CD4-positive, alpha-beta T cell treated with Interleukin-1 beta for 1 hour (primary cell): Measurements from ENCODE around the gene ADAT2.

ENCODE experiments used
- DNase-seq, 2 donors: peaks; one replicate each; pipeline ENCODE4 v3.0.0-alpha.2; 2020 to 2022

ADAT2 gene

DNA sequence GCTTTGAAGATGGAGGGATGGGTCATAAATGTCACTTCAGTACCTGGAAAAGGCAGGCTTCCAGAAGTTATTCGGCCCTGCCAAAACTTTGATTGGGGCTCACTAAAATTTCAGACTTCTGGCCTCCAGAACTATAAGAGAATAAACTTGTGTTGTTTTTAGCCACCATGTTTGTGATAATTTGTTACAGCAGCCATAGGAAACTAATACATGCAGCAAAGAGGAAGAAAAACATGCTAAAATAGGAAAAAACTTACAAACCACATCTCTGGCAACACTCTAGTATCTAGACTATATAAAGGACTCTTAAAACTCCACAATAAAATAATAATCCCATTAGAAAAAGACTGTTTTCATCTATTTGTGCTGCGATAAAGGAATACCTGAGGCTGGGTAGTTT is 9.5 kb downstream of the ADAT2 start:
- no peak for DNase-seq

DNA sequence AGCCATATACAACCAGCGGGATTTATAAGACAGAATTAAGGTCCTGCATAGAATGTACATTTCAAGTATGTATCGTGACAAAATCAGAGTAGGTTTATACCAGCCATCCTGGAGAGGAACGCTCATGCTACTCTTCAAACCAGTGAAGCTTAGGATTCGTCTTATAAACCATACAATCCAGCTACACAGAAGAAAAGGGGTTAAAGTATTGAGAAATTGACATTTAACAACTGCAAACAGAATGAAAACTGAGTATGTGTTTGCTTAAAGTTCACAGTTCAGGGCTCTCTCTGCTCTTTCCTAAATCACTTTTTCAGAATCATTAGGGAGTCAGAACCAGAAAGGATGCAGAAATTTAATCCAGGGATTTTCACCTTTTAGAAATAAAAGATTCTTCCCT is 17.9 kb downstream of the ADAT2 start:
- DNase-seq, result no peak

DNA sequence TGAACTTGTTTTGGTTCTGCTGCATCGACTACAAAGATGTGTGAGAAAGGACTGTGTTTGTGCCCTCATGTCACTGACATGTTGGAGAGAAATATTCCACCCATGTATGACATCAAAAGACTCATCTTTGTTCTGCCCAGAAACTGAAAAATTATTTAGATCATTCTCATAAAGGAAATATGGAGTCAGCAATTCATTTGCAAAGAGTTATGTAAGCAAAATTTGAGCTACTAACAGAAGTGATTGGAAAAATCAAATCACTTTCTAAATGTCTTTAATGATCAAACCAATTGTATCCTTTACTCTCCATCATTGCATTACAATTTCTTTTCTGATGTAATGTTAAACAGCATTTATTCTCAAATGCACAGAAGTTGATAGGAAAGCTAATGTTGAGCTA is 19.3 kb downstream of the ADAT2 start:
- DNase-seq, result no peak

DNA sequence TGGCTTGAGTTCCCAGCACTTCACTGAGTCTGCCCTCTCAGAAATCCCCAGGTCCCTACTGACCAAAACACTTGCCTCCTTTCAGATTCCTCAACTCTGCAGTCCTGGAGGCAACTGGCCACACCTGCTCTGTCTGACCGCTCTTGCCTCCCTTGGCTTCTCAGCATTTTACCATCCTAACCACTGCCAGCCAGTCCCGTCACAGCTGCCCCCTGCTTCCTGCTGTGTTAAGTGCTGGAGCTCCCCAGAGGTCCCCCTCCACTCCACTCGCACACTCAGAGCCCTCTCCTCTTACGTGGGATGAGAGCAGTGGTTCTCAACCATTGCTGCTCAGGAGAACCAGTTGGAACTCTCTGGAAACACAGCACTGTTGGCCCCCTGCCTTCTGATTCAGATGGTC is 20.5 kb downstream of the ADAT2 start:
- DNase-seq, result no peak

DNA sequence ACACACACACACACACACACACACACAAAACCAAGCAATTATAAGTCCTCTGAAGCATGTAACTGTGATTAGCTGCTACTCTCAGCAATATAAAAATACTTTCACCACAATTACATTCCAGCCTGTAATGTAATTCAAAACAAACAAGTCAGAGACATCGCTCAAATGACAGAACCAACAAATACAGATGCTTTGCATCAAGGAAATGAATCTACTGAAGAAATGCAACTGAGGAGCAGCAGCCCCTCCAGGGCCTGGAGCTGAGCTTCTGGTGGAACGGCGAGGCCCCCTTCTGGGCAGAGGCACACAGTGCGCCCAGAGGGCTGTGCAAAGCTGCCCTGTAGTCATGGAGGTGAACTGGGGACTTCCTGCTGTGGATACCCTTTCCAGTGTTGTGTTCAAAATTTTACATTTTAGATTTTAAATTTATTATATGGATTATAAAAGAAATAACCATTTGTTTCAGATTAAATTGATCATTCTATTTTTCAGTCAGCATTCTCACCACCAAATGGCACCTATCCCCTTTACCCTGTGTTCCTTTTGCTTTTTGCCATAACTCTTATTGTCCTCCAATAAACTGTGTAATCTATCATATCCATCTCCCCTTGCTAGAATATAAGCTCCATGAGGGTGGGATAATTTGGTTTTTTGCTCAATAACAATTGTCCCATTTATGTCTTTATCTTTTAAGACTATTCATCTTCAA is 23.2 kb downstream of the ADAT2 start:
- DNase-seq, result peak; percentile 71 to 73

DNA sequence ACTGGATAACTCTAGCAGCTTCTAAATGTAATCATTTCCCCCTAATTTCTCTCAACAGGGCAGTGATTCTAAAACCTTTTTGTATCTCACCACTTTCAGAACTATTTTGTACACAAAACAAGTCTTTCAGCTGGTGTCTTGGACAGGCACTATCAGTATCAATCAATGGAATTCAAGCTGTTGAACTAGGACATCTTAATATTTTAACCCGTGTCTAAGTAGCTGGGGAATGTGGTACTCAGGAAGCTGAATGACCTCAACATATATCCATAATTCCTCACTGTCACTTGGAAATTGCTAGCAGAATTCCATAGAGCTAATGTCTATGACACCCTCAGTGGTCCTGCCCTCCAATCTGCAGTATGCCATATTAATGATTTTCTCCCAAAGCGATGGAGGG is 24.5 kb downstream of the ADAT2 start:
- DNase-seq, result no peak

DNA sequence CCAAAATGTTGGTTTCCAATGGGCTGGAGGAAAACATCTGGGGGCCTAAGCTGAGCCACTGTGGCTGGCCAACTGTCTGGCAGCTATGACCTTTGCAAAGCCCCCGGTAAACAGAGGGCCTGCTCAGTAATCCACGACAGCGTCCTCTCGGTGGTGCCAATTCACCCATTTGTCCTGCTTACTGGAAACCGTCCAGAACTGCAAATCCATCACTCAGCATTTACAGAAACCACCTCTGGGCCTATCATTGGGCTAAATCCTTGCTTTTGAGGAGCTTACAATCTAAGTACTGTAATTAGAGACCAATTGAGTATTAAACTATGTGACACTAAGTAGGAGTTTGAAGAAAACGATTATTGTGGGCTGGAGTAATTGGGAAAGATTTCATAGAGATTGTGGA is 31.0 kb downstream of the ADAT2 start:
- no peak for DNase-seq

DNA sequence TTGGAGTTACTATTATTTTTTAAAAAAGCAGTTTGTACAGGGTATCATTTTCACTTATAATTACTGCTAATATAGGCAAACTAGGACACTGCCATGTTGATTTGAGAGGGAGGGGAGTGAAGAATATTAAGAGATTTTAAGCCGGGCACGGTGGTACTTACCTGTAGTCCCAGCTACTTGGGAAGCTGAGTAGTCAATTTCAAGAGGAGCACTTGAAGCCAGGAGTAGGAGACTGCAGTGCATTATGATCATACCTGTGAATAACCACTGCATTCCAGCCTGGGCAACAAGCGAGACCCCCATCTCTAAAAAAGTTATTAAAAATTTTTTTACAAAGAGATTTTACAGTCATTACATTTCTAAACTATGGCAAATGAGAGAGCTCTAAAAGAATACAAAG is 35.7 kb downstream of the ADAT2 start:
- DNase-seq, result no peak

DNA sequence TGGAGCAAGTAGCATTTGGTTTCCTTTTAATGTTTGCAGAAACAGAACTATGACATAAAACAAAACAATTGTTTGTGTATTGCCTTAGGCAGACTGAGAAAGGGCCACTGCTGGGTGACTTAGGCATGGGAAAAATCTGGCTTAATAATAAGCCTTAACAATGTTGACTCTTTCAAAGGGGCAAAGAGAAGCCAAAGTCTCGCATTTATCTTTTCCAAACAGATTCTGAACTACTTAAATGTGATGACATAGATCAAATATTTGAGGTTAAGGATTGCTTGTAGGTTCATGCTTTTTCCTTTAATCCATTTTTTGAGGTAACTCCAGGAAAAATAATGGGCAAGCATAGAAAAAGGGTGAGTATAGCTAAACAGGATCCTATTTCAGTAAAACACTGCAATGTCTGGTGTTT is 39.6 kb downstream of the ADAT2 start:
- no peak for DNase-seq

DNA sequence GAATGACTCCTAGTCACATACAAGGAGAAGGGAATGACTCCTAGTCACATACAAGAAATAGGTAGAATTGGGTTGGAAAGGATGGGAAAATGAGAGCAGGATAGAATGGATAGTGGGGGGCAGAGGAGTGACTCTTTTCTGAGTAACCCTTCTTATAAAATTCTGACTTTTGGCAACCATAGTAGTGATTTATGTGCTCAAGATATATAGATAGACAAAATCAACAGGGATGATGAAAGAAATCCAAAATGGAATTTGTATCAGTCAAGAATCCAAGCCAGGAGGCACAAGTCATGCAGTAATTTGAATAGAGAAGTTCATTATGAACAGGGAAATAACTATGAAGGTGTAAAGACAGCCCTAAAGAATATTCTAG is 41.7 kb downstream of the ADAT2 start:
- no peak for DNase-seq

DNA sequence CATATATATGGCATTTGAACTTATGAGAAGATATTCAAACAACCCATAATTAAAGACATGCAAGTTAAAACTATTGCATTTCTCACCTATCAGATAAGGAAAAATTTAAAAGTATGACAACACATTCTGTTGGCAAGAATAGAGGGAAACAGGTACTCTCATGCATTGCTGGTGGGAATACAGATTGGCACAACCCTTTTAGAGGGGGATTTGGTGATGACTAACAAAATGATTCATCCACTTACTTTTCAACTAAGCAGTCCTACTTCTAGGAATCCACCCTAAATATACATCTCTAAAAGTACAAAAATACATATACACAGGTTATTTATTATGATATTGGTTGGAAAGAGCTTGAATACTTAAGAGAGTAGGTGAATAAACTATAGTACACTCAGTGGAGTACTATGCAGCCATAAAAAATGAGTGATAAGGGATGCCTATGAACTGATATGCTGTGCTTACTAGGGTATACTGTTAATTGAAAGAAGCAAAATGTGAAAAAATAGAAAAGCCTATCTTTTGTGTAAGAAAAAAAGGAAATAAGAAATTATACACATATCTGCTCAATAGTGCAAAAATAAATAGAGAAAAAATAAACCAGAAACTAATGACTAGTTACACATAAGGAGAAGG is 42.2 kb downstream of the ADAT2 start:
- DNase-seq, result no peak

DNA sequence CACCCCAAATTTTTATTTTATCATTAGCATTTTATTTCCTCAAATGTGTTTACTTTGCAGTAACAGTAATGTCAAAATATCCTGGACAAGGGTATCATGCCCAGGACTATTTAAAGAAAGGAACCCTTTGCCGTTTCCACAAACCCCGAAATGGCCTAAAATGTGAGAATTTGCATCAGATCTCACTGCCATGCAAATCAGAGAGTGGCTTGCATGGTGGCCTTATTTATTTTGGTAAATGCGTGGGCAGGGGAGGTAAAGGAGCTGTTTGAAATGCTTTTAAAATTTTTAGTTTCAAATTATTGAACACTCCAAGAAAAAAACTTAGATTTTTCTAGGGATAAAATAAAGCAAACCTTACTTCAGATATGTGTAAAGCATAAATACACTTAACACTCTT is 43.8 kb downstream of the ADAT2 start:
- no peak for DNase-seq

DNA sequence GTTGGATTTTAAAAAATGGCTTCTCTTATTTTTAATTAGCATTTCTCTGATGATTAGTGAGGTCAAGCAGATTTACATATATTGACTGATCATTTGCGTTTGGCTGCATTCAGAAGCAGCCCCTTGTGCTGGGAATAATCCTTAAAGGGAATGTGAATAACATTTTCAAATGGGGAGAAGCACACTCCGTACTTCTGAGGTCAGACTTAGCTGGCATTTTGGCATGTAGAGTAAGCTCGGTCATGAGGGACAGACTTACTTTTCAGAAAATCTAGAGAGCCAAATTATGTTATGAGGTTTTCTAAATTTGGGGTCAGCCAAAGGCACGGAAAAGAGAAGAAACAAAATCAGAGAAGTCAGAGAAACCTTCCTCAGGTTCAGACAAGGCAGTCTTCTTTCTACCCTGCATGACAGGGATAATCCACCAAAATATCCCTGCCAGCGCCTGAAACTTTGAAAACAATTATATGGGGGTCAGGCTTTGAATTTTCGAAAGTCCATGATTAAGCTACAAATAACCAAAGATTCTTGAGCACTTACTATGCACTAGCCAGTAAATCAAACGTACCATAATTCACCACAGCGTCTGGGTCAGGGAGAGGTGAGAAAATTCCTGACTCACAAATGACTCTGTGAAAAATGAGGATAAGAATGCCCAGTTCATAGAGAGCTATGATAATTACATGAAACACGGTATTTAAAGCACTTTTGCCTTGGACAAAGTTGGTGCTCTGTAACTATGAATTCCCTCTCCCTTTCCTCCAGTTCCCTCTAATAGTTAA is 44.9 kb downstream of the ADAT2 start:
- DNase-seq, result no peak

DNA sequence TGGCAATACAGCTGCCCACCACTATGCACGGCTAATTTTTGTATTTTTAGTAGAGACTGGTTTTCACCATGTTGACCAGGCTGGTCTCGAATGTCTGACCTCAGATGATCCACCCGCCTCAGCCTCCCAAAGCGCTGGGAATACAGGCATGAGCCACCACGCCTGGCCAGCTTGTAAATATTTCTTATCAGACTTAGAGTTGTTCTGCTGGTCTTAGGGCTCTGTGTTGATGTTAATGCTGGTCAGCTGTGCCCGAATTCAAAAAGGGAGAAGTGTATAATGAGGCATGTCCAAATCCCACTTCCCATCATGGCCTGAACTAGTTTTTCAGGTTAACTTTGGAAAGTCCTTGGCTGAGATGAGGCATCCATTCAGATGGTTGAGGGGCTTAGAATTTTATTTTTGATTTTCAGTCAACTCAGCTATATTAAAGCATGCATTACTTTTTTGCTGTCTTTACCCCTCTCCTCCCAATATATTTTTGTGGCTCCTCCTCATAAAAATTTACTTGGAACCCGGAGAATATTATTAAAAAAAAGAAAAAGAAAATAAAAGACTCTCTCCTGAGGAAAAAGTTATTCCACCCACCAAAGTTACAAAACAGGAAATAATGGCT is 47.7 kb downstream of the ADAT2 start:
- DNase-seq, result no peak

DNA sequence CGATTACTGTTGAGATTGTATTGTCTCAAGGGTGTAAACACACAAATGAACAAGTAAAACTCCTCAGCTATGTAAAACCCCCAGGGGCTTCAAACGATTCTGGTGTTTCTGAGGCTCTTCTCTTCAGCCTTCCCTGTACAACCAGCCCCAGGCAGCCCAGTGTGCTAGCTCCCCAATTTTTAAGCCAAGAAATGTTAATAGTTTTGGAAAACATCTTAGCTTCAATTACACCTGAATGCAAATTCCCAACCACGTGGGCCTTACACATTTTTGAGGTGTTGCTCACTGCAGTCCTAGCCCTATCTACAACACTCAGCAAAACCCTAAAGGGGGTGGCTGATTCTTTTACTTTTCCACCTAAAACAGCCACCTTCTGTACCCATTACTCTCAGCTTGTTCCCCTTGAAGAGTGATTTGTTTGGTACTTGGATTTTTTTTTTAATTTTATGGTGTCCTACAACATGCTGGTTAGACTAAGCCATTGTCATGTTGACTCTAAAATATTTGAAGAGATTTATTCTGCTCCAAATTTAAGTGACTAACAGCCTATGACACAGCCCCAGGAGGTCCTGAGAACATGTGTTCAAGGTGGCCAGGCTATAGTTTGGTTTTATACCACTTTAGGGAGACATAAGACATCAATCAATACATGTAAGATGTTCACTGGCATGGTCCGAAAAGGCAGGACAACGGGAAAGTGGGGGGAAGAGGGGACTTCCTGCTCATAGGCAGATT is 48.7 kb downstream of the ADAT2 start:
- DNase-seq, result no peak

DNA sequence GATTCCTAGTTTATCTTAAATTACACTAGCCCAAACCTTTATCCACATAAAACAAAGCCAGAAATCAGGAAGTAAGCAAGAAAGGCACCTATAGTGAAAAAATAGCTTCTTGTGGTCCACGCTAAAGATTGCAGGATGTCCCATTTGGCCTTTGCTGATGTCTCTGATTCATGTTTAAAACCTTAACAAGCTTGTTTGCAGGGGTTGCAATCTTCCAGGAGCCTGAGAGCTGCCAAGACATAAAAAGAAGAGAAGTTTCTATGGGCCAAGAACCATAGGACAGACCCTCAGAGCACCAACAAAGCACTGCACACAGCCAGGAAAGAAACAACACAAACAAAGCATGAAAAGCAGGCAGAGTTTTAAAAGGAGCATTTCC is 49.4 kb downstream of the ADAT2 start:
- no peak for DNase-seq

DNA sequence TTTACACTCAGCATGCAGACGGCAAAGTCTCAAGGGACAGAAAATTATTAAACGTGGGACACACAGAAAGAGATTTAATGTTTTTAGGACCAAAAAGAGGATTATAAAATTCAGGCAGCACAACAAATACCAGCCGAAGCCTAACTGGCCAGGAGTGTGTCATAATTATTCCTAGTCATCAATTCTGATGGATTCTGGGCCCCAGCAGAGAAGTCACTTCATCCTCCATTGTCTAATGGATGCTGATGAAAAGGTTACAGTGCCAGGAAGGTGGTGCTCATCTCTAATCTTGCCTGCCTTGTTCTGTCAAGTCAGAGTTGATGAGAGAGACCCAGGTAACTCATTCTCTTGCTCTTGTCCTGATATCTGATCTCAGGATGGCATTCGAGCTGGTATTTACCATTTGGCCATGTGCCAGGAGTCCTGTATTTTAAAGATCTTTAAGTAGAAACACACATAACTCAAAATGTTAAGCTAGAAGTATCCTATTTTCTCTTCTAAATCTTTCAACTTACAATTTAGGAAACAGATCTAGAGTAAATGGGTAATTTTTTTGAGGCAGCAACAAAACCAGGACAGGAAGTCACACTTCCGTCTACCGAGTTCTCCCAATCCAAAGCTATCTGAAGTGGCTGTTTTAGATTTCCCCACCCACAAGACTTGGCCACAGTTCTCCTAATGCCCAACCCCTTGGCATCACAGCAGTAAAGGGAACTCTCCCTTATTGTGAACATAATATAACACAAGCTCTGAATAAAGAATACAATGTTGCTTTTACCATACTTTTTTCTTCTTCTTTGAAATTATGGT is 50.0 kb downstream of the ADAT2 start:
- peak; percentile 3 to 26 for DNase-seq

DNA sequence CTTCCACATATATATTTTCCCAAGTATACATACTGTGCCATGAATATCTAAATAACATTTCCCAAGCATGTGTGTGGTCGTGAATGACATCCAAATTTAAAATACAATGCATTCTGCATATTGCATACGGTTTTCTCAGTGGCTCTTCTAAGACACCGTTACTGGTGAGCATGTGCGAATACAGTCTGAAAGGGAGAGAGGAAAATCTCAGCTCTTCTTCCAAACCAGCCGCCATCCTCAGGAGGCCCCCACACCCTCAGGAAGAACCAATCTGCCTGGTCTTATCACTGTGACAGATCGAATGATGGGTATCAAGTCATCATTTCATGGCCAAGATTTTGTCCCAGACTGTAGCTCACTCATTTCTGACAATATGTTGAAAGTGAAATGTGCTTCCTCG is 50.7 kb downstream of the ADAT2 start:
- DNase-seq, result no peak

DNA sequence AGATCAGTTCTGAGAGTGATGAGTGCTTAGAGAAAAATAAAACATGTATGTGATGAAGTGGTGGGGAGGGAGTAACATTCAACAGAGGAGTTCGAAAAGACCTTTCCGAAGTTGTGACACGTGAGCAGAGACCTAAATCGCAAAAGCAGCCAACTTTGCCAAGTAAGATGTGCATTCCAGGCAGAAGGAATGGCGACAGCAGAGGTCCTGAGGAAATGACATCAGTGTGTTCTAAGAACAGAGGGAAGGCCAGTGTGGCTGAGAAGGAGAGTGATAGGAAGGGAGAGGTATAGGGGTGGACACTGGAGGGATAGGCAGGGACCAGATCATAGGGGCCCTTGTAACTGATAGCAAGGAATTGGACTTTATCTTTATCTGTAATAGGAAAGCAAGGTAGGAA is 51.3 kb downstream of the ADAT2 start:
- DNase-seq, result no peak

DNA sequence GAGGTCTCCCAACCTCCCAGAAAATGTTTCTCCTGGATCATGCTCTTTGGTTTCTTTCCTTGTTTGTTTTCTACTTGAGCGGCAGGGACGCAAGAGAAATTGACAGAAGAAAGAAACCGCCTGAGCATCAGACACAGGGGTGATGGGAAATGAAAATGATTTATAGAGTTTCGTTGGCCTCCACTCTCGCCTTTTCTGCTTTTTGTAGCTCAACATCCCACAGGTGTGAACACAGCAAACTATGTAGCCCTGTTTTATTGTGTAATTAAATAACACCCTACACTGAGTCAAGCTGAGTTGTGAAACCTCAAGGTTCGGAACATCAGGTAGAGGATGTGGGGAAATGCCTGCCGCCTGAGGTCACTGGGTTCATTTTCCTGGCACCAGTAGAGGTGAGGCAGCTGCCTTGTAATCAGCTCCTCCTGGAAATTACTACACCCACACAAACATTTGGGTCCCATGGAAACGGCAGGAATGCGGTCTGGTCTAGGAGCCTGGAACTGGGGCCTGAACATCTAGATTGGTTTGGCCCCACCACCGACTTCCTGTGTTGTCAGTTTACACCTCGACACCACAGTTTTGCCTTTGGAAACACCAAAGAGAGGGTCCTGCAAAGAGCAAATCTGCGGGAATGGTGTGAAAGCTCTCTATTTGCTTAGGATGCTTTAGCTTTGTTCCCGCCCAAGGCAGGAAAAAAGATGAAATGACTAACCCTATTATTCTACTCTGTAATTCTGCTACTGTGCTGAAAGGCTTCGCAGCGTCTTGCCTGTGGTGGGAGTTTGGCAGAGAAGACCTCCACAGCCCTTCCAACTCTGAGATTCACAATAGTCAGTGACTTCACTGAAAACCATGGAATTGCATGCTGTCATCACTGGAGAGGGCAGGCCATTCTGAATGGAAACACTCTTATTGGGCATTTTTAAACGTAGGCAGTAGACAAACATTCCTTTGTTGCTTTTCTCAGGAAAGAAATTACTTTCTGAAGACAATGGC is 53.0 kb downstream of the ADAT2 start:
- DNase-seq, result peak; percentile 38 to 51
